ENCODE measurements around the gene TMEM74B. TPM values are rescaled to one million over a fixed set of nuclear protein-coding genes. Genes with fewer than 3 reads are reported as not detected.

Gene TMEM74B
- total and polyA plus RNA-seq, 9 of the 15 experiments (the other 6 are each of a cell fraction or from before 2014, with no cell fraction given) = 0.24 to 19.0 (median 7.5) TPM

GRCh38 chr20:1214838-1215261 is 30.1 kb upstream of the TMEM74B start (continued):
- TF ChIP-seq NR4A1 (CRISPR knock-in tag; IDR thresholded peaks at IDR 0.05) (no peak), NR4A1 (tag; IDR thresholded peaks at IDR 0.05) (peak; percentile 94), SMAD4 (CRISPR knock-in tag; conservative IDR thresholded peaks at IDR 0.05) (peak; percentile 71), PTRF (tag; IDR thresholded peaks at IDR 0.05) (peak; percentile 83), RBFOX2 (IDR thresholded peaks at IDR 0.05; ENCODE audit: low read depth, low read length) (no peak), EP400 (IDR thresholded peaks at IDR 0.05) (no peak), BACH1 (tag; IDR thresholded peaks at IDR 0.05) (peak; percentile 63; the same call in 1 of the 2 replicates), ZNF668 (CRISPR knock-in tag; IDR thresholded peaks at IDR 0.05) (peak; percentile 88), ELF2 (CRISPR knock-in tag; IDR thresholded peaks at IDR 0.05) (no peak)

- Histone ChIP-seq H2AFZ (ENCODE audit: low read depth, low read length) (peak overlapping the region; percentile 79), H3K36me3 (ENCODE audit: control insufficient read depth, insufficient read depth, low read length) (no peaks in the 10 kb centered on the region), H3K4me1 (replicated peaks in 1 of 2; ENCODE audit: control insufficient read depth in 2 of 2, insufficient read depth in 2 of 2, low read length in 2 of 2) (peaks cover 13 to 35% of the 10 kb centered on the region in 2 experiments; a peak in 4 of 5 replicates), H3K79me2 (ENCODE audit: control insufficient read depth, insufficient read depth, low read length) (no peaks in the 10 kb centered on the region), H3K9me3 (replicated peaks; ENCODE audit: control insufficient read depth, insufficient read depth, low read depth, low read length) (no peaks in the 10 kb centered on the region; the same call in 1 of the 2 replicates), H3K9ac (ENCODE audit: insufficient read depth in 1 of 2, low read depth in 2 of 2, low read length in 2 of 2) (no peak overlapping the region), H3K4me2 (ENCODE audit: insufficient read depth, low read length) (peak overlapping the region; percentile 50), H3K4me3 (no peak overlapping the region), H3K27me3 (ENCODE audit: control insufficient read depth in 2 of 2, insufficient read depth in 2 of 2, low read length in 2 of 2) (no peaks in the 10 kb centered on the region), H3K27ac (ENCODE audit: extremely low read depth, low read depth, low read length) (no peak overlapping the region), H4K20me1 (replicated peaks; ENCODE audit: control insufficient read depth, insufficient read depth, low read length) (no peaks in the 10 kb centered on the region), H3K9me1 (ENCODE audit: control insufficient read depth, insufficient read depth, low read length) (no peaks in the 10 kb centered on the region)
- intact Hi-C loops (cut with micrococcal nuclease) = loop anchor here (1.0 to 10.0 kb wide), 6 partner anchors 36 to 397 kb away; partner anchors contain the start of genes FKBP1A and PSMF1
- 14% methylated on average over 20 of the region's 21 CpGs for WGBS (ENCODE audit: insufficient coverage, low coverage, missing lambda C conversion rate)
- ChIA-PET CTCF (ENCODE audit: low intra/inter-chr PET ratio) (interaction anchor here (0.5 to 1.4 kb wide), 4 partner anchors 31 to 397 kb away, joined by 3 to 6 read pairs (median 4); no protein-coding TSS in a partner anchor), POLR2A (interaction anchor here (0.5 to 1.0 kb wide), 7 partner anchors 8 to 860 kb away, joined by 3 to 5 read pairs (median 3); partner anchors contain the start of gene TMEM74B)
- no TSS peak for BruUV-seq (replicated peaks)
- FAIRE-seq (peak; percentile 90), ATAC-seq (peak; percentile 93), DNase-seq (ENCODE audit: extremely low read depth in 1 of 4, low spot score in 3 of 4) (peak; percentile 61 to 89 (median 67))
- in situ Hi-C loops (cut with MboI) = no loop called here
- no peak for TF ChIP-seq ATF7 (IDR thresholded peaks at IDR 0.05)
- no peak for TF ChIP-seq MYNN (IDR thresholded peaks at IDR 0.05)
- TF ChIP-seq MYNN (CRISPR knock-in tag; IDR thresholded peaks at IDR 0.05) = no peak
- 0 out of 2 replicates have a peak, but pooled peaks have one; percentile 27 for TF ChIP-seq BACH1 (tag; IDR thresholded peaks at IDR 0.05)
- no peak for TF ChIP-seq MIER1 (IDR thresholded peaks at IDR 0.05; ENCODE audit: low read depth)
- peak in 1 of 3 experiments; percentile 51 for TF ChIP-seq YY1 (IDR thresholded peaks at IDR 0.05; ENCODE audit: borderline replicate concordance in 1 of 3, control insufficient read depth in 1 of 3, extremely low read depth in 1 of 3, insufficient read depth in 3 of 3, insufficient read length in 1 of 3, insufficient replicate concordance in 2 of 3, low read depth in 1 of 3, low read length in 2 of 3)
- peak; percentile 18; the same call in 1 of the 2 replicates for TF ChIP-seq SOX6 (IDR thresholded peaks at IDR 0.05)
- TF ChIP-seq NR1H2 (CRISPR knock-in tag; IDR thresholded peaks at IDR 0.05) = no peak
- no peak for TF ChIP-seq E2F3 (CRISPR knock-in tag; IDR thresholded peaks at IDR 0.05)
- peak; percentile 60; the same call in 1 of the 2 replicates for TF ChIP-seq RB1 (IDR thresholded peaks at IDR 0.05; ENCODE audit: low read depth)
- TF ChIP-seq ELK3 (CRISPR knock-in tag; IDR thresholded peaks at IDR 0.05) = no peak
- TF ChIP-seq MTA3 (IDR thresholded peaks at IDR 0.05; ENCODE audit: borderline replicate concordance) = no peak
- TF ChIP-seq SMAD3 (CRISPR knock-in tag; conservative IDR thresholded peaks at IDR 0.05) = no peak
- TF ChIP-seq ATF1 (CRISPR knock-in tag; IDR thresholded peaks at IDR 0.05) = no peak
- TF ChIP-seq ATF1 (tag; IDR thresholded peaks at IDR 0.05) = 0 out of 2 replicates have a peak, but pooled peaks have one; percentile 13
Measured at GRCh38 chr20:1212607-1213396, 28.0 kb upstream of the TMEM74B start.

Data from K562 (cell line).